HEK293 (cell line): Measurements from ENCODE around the gene CELSR1.

Source experiments
- CTCF ChIA-PET: fragments of 350-600 bp; formaldehyde crosslinking; extraction: SDS; loops from one replicate; lab custom pipeline; 2021; ENCODE audit warnings: antibody characterized with exemption; lab: Yijun Ruan, JAX
- POLR2A ChIA-PET: fragments of 300-600 bp; formaldehyde crosslinking; extraction: SDS; loops from one replicate; lab custom pipeline; 2020; ENCODE audit warnings: antibody characterized with exemption, inconsistent platforms; lab: Yijun Ruan, JAX
- H3K27ac ChIP-seq: fragments of 200-500 bp; sonication (Bioruptor generic); 2 replicates; pipeline ENCODE4 v1.5.1; 2014; ENCODE audit warnings: low read depth, low read length, control low read depth, inconsistent platforms; ENCODE audit errors: extremely low read depth
- H3K36me3 ChIP-seq, 2 experiments: fragments of 200-500 bp in 1 of 2; sonication (Bioruptor generic) in 1 of 2; 1 replicate in 1 of 2; 2 replicates in 1 of 2; pipeline ENCODE4 v1.5.1; 2014 to 2017; ENCODE audit warnings: inconsistent platforms in 2 of 2, low read length in 2 of 2; ENCODE audit not compliant: control insufficient read depth in 2 of 2, insufficient read depth in 1 of 2
- H3K4me1 ChIP-seq: fragments of 200-500 bp; sonication (Bioruptor generic); 2 replicates; pipeline ENCODE4 v1.5.1; 2014; ENCODE audit warnings: mild to moderate bottlenecking, low read length, inconsistent platforms; ENCODE audit not compliant: control insufficient read depth, insufficient read depth
- H3K4me3 ChIP-seq: 2 replicates; pipeline ENCODE4 v1.5.1; 2011; ENCODE audit warnings: low read depth, mild to moderate bottlenecking, control low read depth, low read length, moderate library complexity
- H3K9me3 ChIP-seq: fragments of 200-500 bp; sonication (Bioruptor generic); 2 replicates; pipeline ENCODE4 v1.5.1; 2014; ENCODE audit warnings: low read depth, low read length, inconsistent platforms; ENCODE audit not compliant: control insufficient read depth, insufficient read depth
- CTCF ChIP-seq: fragments of 450-650 bp; formaldehyde crosslinking; IDR thresholded peaks from 2 replicates; pipeline ENCODE4 v1.5.1; 2016; ENCODE audit warnings: missing biosample characterization, missing genetic modification characterization
- SALL2 ChIP-seq: fragments of 450-650 bp; formaldehyde crosslinking; IDR thresholded peaks from 2 replicates; pipeline ENCODE4 v1.5.0; 2017; ENCODE audit warnings: missing biosample characterization, mild to moderate bottlenecking, missing genetic modification characterization, borderline replicate concordance
- WT1 ChIP-seq: fragments of 450-650 bp; formaldehyde crosslinking; IDR thresholded peaks from 2 replicates; pipeline ENCODE4 v1.5.1; 2016; ENCODE audit warnings: missing biosample characterization, missing genetic modification characterization
- YY1 ChIP-seq: fragments of 450-650 bp; formaldehyde crosslinking; IDR thresholded peaks from 2 replicates; pipeline ENCODE4 v1.5.1; 2018; ENCODE audit warnings: missing biosample characterization, missing genetic modification characterization
- ZFHX2 ChIP-seq: fragments of 450-650 bp; formaldehyde crosslinking; conservative IDR thresholded peaks from 2 replicates; pipeline ENCODE4 v1.5.1; 2016; ENCODE audit warnings: missing biosample characterization, missing genetic modification characterization
- ZIC2 ChIP-seq: fragments of 450-650 bp; formaldehyde crosslinking; IDR thresholded peaks from 2 replicates; pipeline ENCODE4 v1.5.1; 2016; ENCODE audit warnings: missing biosample characterization, missing genetic modification characterization
- ZNF133 ChIP-seq: fragments of 450-650 bp; formaldehyde crosslinking; IDR thresholded peaks from 2 replicates; pipeline ENCODE4 v1.5.1; 2016; ENCODE audit warnings: missing biosample characterization, missing genetic modification characterization
- ZNF16 ChIP-seq: fragments of 450-650 bp; formaldehyde crosslinking; IDR thresholded peaks from 2 replicates; pipeline ENCODE4 v1.5.1; 2016; ENCODE audit warnings: low read depth, missing biosample characterization, missing genetic modification characterization
- ZNF266 ChIP-seq: fragments of 450-650 bp; formaldehyde crosslinking; IDR thresholded peaks from 2 replicates; pipeline ENCODE4 v1.5.1; 2016; ENCODE audit warnings: missing biosample characterization, missing genetic modification characterization, low read depth
- ZNF514 ChIP-seq: fragments of 450-650 bp; formaldehyde crosslinking; IDR thresholded peaks from 2 replicates; pipeline ENCODE4 v1.5.1; 2016; ENCODE audit warnings: missing biosample characterization, missing genetic modification characterization
- ZNF548 ChIP-seq: fragments of 450-650 bp; formaldehyde crosslinking; IDR thresholded peaks from 2 replicates; pipeline ENCODE4 v1.5.1; 2016; ENCODE audit warnings: missing biosample characterization, missing genetic modification characterization
- ZNF596 ChIP-seq: fragments of 450-650 bp; IDR thresholded peaks from 2 replicates; pipeline ENCODE4 v1.5.0; 2018; ENCODE audit warnings: missing biosample characterization, mild to moderate bottlenecking, missing genetic modification characterization, moderate library complexity
- ZNF626 ChIP-seq: fragments of 450-650 bp; sonication (Bioruptor Pico); formaldehyde crosslinking; IDR thresholded peaks from 2 replicates; pipeline ENCODE4 v1.5.1; 2018; ENCODE audit warnings: missing biosample characterization, missing genetic modification characterization, inconsistent platforms
- ZSCAN16 ChIP-seq: fragments of 450-650 bp; formaldehyde crosslinking; IDR thresholded peaks from 2 replicates; pipeline ENCODE4 v1.5.1; 2016; ENCODE audit warnings: missing biosample characterization, missing genetic modification characterization
- ZSCAN4 ChIP-seq: fragments of 450-650 bp; formaldehyde crosslinking; IDR thresholded peaks from 2 replicates; pipeline ENCODE4 v1.5.1; 2017; ENCODE audit warnings: missing biosample characterization, missing genetic modification characterization
- ZXDB ChIP-seq: fragments of 450-650 bp; formaldehyde crosslinking; IDR thresholded peaks from 2 replicates; pipeline ENCODE4 v1.5.1; 2016; ENCODE audit warnings: missing biosample characterization, missing genetic modification characterization

CELSR1 gene

GRCh38 chr22:46418827-46419226 lies 118.6 kb downstream of the CELSR1 start:
- no peak overlapping the region for H3K4me3 ChIP-seq
- POLR2A ChIA-PET, result no interaction called here
- no peaks in the 10 kb centered on the region for H3K4me1 ChIP-seq
- TF ChIP-seq ZIC2 (tag by site-specific recombination), result 0 out of 2 replicates have a peak, but pooled peaks have one; percentile 21
- no peak for TF ChIP-seq SALL2 (tag by site-specific recombination)
- TF ChIP-seq ZFHX2 (tag by site-specific recombination), result 0 out of 2 replicates have a peak, but pooled peaks have one; percentile 9
- H3K36me3 ChIP-seq, result no peaks in the 10 kb centered on the region; a peak in 1 of 3 replicates
- CTCF ChIA-PET, result interaction anchor here (0.5 to 1.2 kb wide), 2 partner anchors 51 to 103 kb away, joined by 3 to 5 read pairs; no protein-coding TSS in a partner anchor
- no peaks in the 10 kb centered on the region for H3K9me3 ChIP-seq
- no peak overlapping the region for H3K27ac ChIP-seq

GRCh38 chr22:46417769-46418168 lies 119.7 kb downstream of the CELSR1 start:
- TF ChIP-seq ZNF266 (tag by site-specific recombination), result no peak
- no peak for TF ChIP-seq WT1 (tag by site-specific recombination)
- TF ChIP-seq ZNF514 (tag by site-specific recombination), result no peak
- TF ChIP-seq ZSCAN16 (tag by site-specific recombination), result no peak
- TF ChIP-seq ZSCAN4 (tag by site-specific recombination), result no peak
- no peak for TF ChIP-seq ZXDB (tag by site-specific recombination)
- no peak for TF ChIP-seq ZNF548
- TF ChIP-seq ZNF16 (tag by site-specific recombination), result no peak
- no peak for TF ChIP-seq ZNF596 (tag by site-specific recombination)
- no peak for TF ChIP-seq ZNF626
- no peak for TF ChIP-seq CTCF (tag by site-specific recombination)
- ChIA-PET POLR2A (no interaction called here), CTCF (interaction anchor here (1.0 kb wide), 1 partner anchor 15 kb away, joined by 3 read pairs; no protein-coding TSS in a partner anchor)
- Histone ChIP-seq H3K4me1 (no peaks in the 10 kb centered on the region), H3K36me3 (no peaks in the 10 kb centered on the region), H3K4me3 (no peak overlapping the region), H3K9me3 (no peaks in the 10 kb centered on the region), H3K27ac (no peak overlapping the region)

- no peaks in the 10 kb centered on the region for H3K9me3 ChIP-seq
- POLR2A ChIA-PET, result interaction anchor here (0.6 kb wide), 1 partner anchor 81 kb away, joined by 3 read pairs; no protein-coding TSS in a partner anchor
- no peaks in the 10 kb centered on the region for H3K4me1 ChIP-seq
- CTCF ChIA-PET, result interaction anchor here (0.6 kb wide), 1 partner anchor 102 kb away, joined by 3 read pairs; no protein-coding TSS in a partner anchor
- TF ChIP-seq ZNF133 (tag by site-specific recombination), result no peak
- TF ChIP-seq YY1, result no peak
- H3K27ac ChIP-seq, result no peak overlapping the region
- no peak overlapping the region for H3K4me3 ChIP-seq
- no peaks in the 10 kb centered on the region for H3K36me3 ChIP-seq
These were observed 120.4 kb downstream of the CELSR1 start for GRCh38 chr22:46416891-46417580.
